ENCODE results near the gene MTHFSD. TPM values are rescaled to one million over a fixed set of nuclear protein-coding genes. Genes with fewer than 3 reads are reported as not detected.

MTHFSD gene
- total RNA-seq, 1 experiment from 2014 or later: 4.7 TPM

DNA sequence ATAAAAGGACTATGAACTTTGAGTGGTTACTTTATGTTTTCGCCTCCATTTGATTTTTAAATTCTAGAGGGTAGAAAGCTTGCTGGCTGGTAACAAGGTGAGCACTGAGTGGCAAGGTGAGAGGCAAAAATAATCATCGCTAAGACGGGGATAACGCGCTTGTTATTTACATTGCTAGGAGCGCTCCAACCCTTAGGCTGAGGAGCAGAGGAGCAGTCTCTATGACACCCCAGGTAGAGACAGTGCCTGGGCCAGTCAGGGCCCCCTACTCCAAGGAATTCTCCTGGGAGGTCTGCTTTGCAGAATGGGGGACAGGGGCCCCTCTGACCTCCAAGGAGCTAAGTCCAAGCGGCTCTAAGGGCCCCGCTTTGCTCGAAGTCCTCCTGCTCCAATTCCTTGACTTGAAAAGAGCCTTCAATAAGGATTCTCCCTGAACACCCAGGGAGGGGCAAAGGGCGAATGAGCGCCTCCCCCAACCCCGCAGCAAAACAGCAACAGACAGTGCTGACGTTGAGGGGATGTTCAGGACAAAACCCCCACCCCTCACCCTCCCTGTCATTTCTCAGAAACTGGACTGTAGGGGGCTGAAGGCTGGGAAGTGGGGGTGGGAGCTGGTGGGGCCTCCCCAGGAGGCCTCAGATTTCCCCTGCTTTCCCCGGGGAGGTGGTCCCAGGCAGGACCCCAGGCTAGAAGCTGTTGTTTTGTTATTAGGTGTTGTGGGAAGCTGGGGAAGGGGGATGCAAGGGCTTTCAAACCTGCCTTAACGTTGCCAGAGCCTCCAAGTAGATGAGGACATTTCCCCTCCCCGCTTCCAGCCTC, 54.9 kb downstream of the MTHFSD start:
- peaks cover 15 to 50% of the 10 kb centered on the region in 2 experiments for H3K4me1 Mint-ChIP-seq

More for the DNA sequence above, 54.9 kb downstream of the MTHFSD start:
- Histone ChIP-seq H3K27ac (ENCODE audit: insufficient read length, low read depth, low read length) (no peak overlapping the region), H3K23ac (ENCODE audit: insufficient read length, low read depth, low read length) (no peak overlapping the region), H2BK120ac (ENCODE audit: low read depth, low read length, poor library complexity, severe bottlenecking) (no peak overlapping the region), H3K23me2 (ENCODE audit: insufficient read length, low read depth, low read length, poor library complexity, severe bottlenecking) (no peaks in the 10 kb centered on the region), H4K5ac (ENCODE audit: insufficient read length, low read depth, low read length) (no peak overlapping the region), H2BK15ac (ENCODE audit: low read depth, low read length) (no peak overlapping the region), H3K56ac (ENCODE audit: insufficient read length, low read depth, low read length) (no peak overlapping the region), H3T11ph (ENCODE audit: low read length) (no peak overlapping the region), H3K79me2 (ENCODE audit: insufficient read depth, low read length) (no peaks in the 10 kb centered on the region), H3K14ac (ENCODE audit: insufficient read depth, low read length) (no peak overlapping the region), H4K20me1 (ENCODE audit: control insufficient read depth, insufficient read depth, insufficient read length) (no peaks in the 10 kb centered on the region), H4K8ac (replicated peaks; ENCODE audit: insufficient read length, low read depth, low read length) (no peak overlapping the region), H3K9me3 (ENCODE audit: control insufficient read depth, low read depth, low read length) (no peaks in the 10 kb centered on the region), H3K4me1 (ENCODE audit: insufficient read depth, low read length) (peaks cover 3% of the 10 kb centered on the region; the same call in 1 of the 2 replicates), H4K91ac (ENCODE audit: insufficient read length, low read depth, low read length) (no peak overlapping the region), H2AFZ (ENCODE audit: low read length) (no peak overlapping the region), H3K4me2 (ENCODE audit: insufficient read depth, insufficient read length, low read length) (no peak overlapping the region), H2BK12ac (ENCODE audit: insufficient read length, low read depth, low read length) (no peak overlapping the region), H2BK5ac (ENCODE audit: insufficient read length, low read length) (no peak overlapping the region), H2AK5ac (ENCODE audit: insufficient read length, low read length) (no peak overlapping the region), H3K4ac (ENCODE audit: low read depth, low read length) (no peak overlapping the region), H3K9ac (ENCODE audit: extremely low read depth, insufficient read length, low read length) (no peak overlapping the region), H2BK20ac (ENCODE audit: low read depth, low read length, poor library complexity, severe bottlenecking) (no peak overlapping the region), H3K18ac (ENCODE audit: insufficient read length, low read depth, low read length) (no peak overlapping the region), H3K79me1 (ENCODE audit: insufficient read depth, low read depth, low read length, poor library complexity, severe bottlenecking) (no peaks in the 10 kb centered on the region), H3K27me3 (ENCODE audit: insufficient read depth, low read length) (peaks cover 99% of the 10 kb centered on the region)
- Mint-ChIP-seq H3K27me3 (ENCODE audit: low read depth) (peaks cover 99% of the 10 kb centered on the region), H3K27ac (no peak overlapping the region), H3K4me3 (0 out of 5 replicates have a peak overlapping the region, but pooled peaks of 1 of the 2 experiments have one; percentile 38), H3K36me3 (ENCODE audit: insufficient read depth in 1 of 3, low read depth in 3 of 3) (no peaks in the 10 kb centered on the region; a peak in 1 of 7 replicates), H3K9me3 (peaks cover 0 to 25% of the 10 kb centered on the region in 2 experiments; a peak in 3 of 5 replicates)
- TF ChIP-seq, protein P1, sequence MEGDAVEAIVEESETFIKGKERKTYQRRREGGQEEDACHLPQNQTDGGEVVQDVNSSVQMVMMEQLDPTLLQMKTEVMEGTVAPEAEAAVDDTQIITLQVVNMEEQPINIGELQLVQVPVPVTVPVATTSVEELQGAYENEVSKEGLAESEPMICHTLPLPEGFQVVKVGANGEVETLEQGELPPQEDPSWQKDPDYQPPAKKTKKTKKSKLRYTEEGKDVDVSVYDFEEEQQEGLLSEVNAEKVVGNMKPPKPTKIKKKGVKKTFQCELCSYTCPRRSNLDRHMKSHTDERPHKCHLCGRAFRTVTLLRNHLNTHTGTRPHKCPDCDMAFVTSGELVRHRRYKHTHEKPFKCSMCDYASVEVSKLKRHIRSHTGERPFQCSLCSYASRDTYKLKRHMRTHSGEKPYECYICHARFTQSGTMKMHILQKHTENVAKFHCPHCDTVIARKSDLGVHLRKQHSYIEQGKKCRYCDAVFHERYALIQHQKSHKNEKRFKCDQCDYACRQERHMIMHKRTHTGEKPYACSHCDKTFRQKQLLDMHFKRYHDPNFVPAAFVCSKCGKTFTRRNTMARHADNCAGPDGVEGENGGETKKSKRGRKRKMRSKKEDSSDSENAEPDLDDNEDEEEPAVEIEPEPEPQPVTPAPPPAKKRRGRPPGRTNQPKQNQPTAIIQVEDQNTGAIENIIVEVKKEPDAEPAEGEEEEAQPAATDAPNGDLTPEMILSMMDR (conservative IDR thresholded peaks at IDR 0.05): no peak
- peak; percentile 63 for DNase-seq
- WGBS (ENCODE audit: extremely low coverage, insufficient read length, low lambda C conversion rate): no CpG with 5 or more reads among the region's 16 CpGs
